GM21786 (cell line): ENCODE data around the gene SIGLEC1.

Source experiments
- ATAC-seq: cut with Tn5 transposase; IDR thresholded peaks from one replicate; pipeline ENCODE4 v1.9.1; 2021; ENCODE audit not compliant: unreplicated experiment

The SIGLEC1 gene

GRCh38 chr20:3712279-3712873 is at the start of gene SIGLEC1:
Gene SIGLEC1, minus strand, starts transcription at chr20:3712600. Its CDS starts 5,472 bp downstream, at chr20:3707128.
- no peak for ATAC-seq

- no peak for ATAC-seq
Observed at GRCh38 chr20:3760655-3761348, 48.4 kb upstream of the SIGLEC1 start.

GRCh38 chr20:3759884-3760283 is 47.5 kb upstream of the SIGLEC1 start:
- no peak for ATAC-seq

- no peak for ATAC-seq
Observed at GRCh38 chr20:3759316-3759823, 47.0 kb upstream of the SIGLEC1 start.

- no peak for ATAC-seq
Observed at GRCh38 chr20:3758566-3758965, 46.2 kb upstream of the SIGLEC1 start.

GRCh38 chr20:3757268-3757667 is 44.9 kb upstream of the SIGLEC1 start:
- no peak for ATAC-seq

- ATAC-seq: no peak
Observed at GRCh38 chr20:3755814-3756480, 43.5 kb upstream of the SIGLEC1 start.

- ATAC-seq: no peak
Observed at GRCh38 chr20:3755269-3755668, 42.9 kb upstream of the SIGLEC1 start.

GRCh38 chr20:3754276-3754630 is 41.9 kb upstream of the SIGLEC1 start:
- ATAC-seq: no peak

GRCh38 chr20:3753501-3754275 is 41.3 kb upstream of the SIGLEC1 start:
- ATAC-seq: no peak

GRCh38 chr20:3753098-3753497 is 40.7 kb upstream of the SIGLEC1 start:
- no peak for ATAC-seq

- no peak for ATAC-seq
Observed at GRCh38 chr20:3752386-3752759, 40.0 kb upstream of the SIGLEC1 start.

GRCh38 chr20:3751675-3752385 is 39.4 kb upstream of the SIGLEC1 start:
- no peak for ATAC-seq

GRCh38 chr20:3751305-3751674 is 38.9 kb upstream of the SIGLEC1 start:
- no peak for ATAC-seq

- ATAC-seq: no peak
Observed at GRCh38 chr20:3749689-3750531, 37.5 kb upstream of the SIGLEC1 start.

- ATAC-seq: no peak
Observed at GRCh38 chr20:3749087-3749688, 36.8 kb upstream of the SIGLEC1 start.

GRCh38 chr20:3748073-3748472 is 35.7 kb upstream of the SIGLEC1 start:
- ATAC-seq: no peak

GRCh38 chr20:3747471-3747870 is 35.1 kb upstream of the SIGLEC1 start:
- no peak for ATAC-seq

GRCh38 chr20:3745686-3746173 is 33.3 kb upstream of the SIGLEC1 start:
- ATAC-seq: no peak
